Measurements from ENCODE around the gene PTCRA.

PTCRA gene

GRCh38 chr6:42973926-42974325 is 58.1 kb downstream of the PTCRA start:
- H3K4me3 ChIP-seq (ENCODE audit: low read length) = no peak overlapping the region
- DNase-seq (ENCODE audit: low read depth) = no peak
- TF ChIP-seq, protein P1, sequence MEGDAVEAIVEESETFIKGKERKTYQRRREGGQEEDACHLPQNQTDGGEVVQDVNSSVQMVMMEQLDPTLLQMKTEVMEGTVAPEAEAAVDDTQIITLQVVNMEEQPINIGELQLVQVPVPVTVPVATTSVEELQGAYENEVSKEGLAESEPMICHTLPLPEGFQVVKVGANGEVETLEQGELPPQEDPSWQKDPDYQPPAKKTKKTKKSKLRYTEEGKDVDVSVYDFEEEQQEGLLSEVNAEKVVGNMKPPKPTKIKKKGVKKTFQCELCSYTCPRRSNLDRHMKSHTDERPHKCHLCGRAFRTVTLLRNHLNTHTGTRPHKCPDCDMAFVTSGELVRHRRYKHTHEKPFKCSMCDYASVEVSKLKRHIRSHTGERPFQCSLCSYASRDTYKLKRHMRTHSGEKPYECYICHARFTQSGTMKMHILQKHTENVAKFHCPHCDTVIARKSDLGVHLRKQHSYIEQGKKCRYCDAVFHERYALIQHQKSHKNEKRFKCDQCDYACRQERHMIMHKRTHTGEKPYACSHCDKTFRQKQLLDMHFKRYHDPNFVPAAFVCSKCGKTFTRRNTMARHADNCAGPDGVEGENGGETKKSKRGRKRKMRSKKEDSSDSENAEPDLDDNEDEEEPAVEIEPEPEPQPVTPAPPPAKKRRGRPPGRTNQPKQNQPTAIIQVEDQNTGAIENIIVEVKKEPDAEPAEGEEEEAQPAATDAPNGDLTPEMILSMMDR (IDR thresholded peaks at IDR 0.05; ENCODE audit: insufficient read depth, low read depth, low read length, missing control alignments) = no peak

DNA sequence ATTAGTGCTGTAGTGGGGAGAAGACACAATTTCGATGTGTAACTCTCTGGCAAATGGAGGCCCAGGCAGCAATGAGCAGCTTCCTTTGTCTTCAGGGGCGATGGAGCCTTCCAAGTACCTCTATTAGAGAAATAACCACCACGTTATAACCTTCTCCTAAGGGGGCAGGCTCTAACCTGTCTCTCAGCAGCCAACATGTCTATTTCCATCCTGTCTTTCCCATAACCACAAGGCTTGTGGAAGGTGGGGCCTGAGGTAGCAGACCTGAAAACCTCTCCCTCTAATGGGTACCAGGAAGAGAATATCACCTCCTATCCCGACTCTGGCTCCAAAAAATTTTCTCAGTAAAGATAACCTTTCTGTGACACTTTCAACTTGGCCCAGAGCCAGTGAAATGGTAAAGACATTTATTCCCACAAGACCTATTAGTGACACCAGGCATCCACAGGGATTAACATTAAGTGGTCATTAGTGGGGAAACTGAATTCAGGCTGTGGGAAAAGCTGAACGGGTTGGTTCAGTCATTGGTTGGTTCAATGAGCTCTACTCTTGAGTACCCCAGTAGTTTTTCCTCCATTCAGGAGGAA is 59.2 kb downstream of the PTCRA start:
- TF ChIP-seq, protein P1 (IDR thresholded peaks at IDR 0.05; ENCODE audit: insufficient read depth, low read depth, low read length, missing control alignments) = no peak
- no peak overlapping the region for H3K4me3 ChIP-seq (ENCODE audit: low read length)
- peak; percentile 78 for DNase-seq (ENCODE audit: low read depth)

All from epithelial cell of esophagus (primary cell).